Measurements from ENCODE around the gene DTL.
A peak's percentile ranks its signal among the peaks of the same experiment; 100 is the strongest.

- TF ChIP-seq CTCF (conservative IDR thresholded peaks at IDR 0.05; ENCODE audit: low read length): peak; percentile 88
- no peak for TF ChIP-seq EZH2phosphoT487 (IDR thresholded peaks at IDR 0.05; ENCODE audit: borderline replicate concordance, low read depth, low read length)
Measured at GRCh38 chr1:212062832-212063438, 27.4 kb downstream of the DTL start.

Measured in OCI-LY7 (cell line).